ENCODE results near the gene P4HB. TPM values are rescaled to one million over a fixed set of nuclear protein-coding genes. Genes with fewer than 3 reads are reported as not detected.
A peak's percentile ranks its signal among the peaks of the same experiment; 100 is the strongest.

P4HB gene
- total and polyA plus RNA-seq, 12 donors = 244 to 801 (median 332) TPM

- WGBS, 2 donors = 94 to 96% methylated on average over 5 of the region's 5 CpGs
- ATAC-seq (peak in 1 of 8 donors; percentile 32), DNase-seq (no peak)
- Histone ChIP-seq H3K27me3 (no peaks in the 10 kb centered on the region), H3K4me1 (peaks cover 4 to 32% (median 6%) of the 10 kb centered on the region in 9 donors), H3K36me3 (peaks cover 0 to 100% (median 25%) of the 10 kb centered on the region in 9 donors), H3K27ac (no peak overlapping the region), H3K9me3 (no peaks in the 10 kb centered on the region), H3K4me3 (no peak overlapping the region)
- intact Hi-C loops (cut with DNase I) = loop anchor here in 1 of 10 donors (1.0 kb wide), 1 partner anchor 33 kb away; no protein-coding TSS in a partner anchor
- TF ChIP-seq, protein P1, sequence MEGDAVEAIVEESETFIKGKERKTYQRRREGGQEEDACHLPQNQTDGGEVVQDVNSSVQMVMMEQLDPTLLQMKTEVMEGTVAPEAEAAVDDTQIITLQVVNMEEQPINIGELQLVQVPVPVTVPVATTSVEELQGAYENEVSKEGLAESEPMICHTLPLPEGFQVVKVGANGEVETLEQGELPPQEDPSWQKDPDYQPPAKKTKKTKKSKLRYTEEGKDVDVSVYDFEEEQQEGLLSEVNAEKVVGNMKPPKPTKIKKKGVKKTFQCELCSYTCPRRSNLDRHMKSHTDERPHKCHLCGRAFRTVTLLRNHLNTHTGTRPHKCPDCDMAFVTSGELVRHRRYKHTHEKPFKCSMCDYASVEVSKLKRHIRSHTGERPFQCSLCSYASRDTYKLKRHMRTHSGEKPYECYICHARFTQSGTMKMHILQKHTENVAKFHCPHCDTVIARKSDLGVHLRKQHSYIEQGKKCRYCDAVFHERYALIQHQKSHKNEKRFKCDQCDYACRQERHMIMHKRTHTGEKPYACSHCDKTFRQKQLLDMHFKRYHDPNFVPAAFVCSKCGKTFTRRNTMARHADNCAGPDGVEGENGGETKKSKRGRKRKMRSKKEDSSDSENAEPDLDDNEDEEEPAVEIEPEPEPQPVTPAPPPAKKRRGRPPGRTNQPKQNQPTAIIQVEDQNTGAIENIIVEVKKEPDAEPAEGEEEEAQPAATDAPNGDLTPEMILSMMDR (IDR thresholded peaks at IDR 0.05) = no peak
These were observed 24.6 kb upstream of the P4HB start for GRCh38 chr17:81884968-81885367.

GRCh38 chr17:81884520-81884919 lies 24.2 kb upstream of the P4HB start:
- Histone ChIP-seq H3K27ac (no peak overlapping the region), H3K9me3 (no peaks in the 10 kb centered on the region), H3K4me3 (no peak overlapping the region), H3K36me3 (peaks cover 0 to 100% (median 23%) of the 10 kb centered on the region in 9 donors), H3K4me1 (peaks cover 0 to 27% (median 2%) of the 10 kb centered on the region in 9 donors), H3K27me3 (no peaks in the 10 kb centered on the region)
- TF ChIP-seq, protein P1 (IDR thresholded peaks at IDR 0.05) = no peak
- ATAC-seq = peak in 6 of 8 donors; percentile 21 to 50 (median 40)
- intact Hi-C loops (cut with DNase I) = no loop called here
- DNase-seq = peak in 1 of 2 donors; percentile 5
- 31 to 42% methylated on average over 10 to 11 of the region's 11 CpGs for WGBS, 2 donors

- no peak overlapping the region for H3K4me3 ChIP-seq
- no peaks in the 10 kb centered on the region for H3K9me3 ChIP-seq
- ATAC-seq = no peak
- WGBS, 2 donors = 87 to 91% methylated on average over 5 of the region's 5 CpGs
- no peak for DNase-seq
- H3K27me3 ChIP-seq = no peaks in the 10 kb centered on the region
- peaks cover 0 to 70% (median 10%) of the 10 kb centered on the region in 9 donors for H3K36me3 ChIP-seq
- TF ChIP-seq, protein P1 (IDR thresholded peaks at IDR 0.05) = no peak
- intact Hi-C loops (cut with DNase I) = loop anchor here in 1 of 10 donors (5.0 kb wide), 1 partner anchor 43 kb away; no protein-coding TSS in a partner anchor
- H3K4me1 ChIP-seq = no peaks in the 10 kb centered on the region
- no peak overlapping the region for H3K27ac ChIP-seq
These were observed 18.8 kb upstream of the P4HB start for GRCh38 chr17:81879121-81879520.

DNA sequence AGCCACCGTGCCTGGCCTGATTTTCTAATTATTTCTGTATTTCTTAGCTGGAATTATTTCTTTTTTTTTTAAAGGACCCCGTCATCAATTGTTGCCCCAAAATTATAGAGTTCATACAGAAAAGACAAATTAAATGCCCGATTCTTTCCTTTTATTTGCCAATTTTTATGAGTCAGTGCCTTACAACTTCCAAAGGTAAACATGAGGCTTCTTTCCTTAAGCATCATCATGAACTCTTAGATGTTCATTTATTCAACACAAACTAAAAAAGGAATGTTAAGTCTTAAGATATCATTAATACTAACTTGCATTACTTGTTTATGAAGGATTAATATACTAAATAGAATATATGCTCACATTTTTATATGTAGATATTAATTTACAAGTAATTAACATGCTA lies 18.0 kb upstream of the P4HB start:
- WGBS, 2 donors = 94 to 97% methylated on average over 3 of the region's 3 CpGs
- H3K9me3 ChIP-seq = no peaks in the 10 kb centered on the region
- intact Hi-C loops (cut with DNase I) = loop anchor here in 1 of 10 donors (5.0 kb wide), 1 partner anchor 44 kb away; no protein-coding TSS in a partner anchor
- no peak overlapping the region for H3K27ac ChIP-seq
- TF ChIP-seq, protein P1 (IDR thresholded peaks at IDR 0.05) = no peak
- no peak overlapping the region for H3K4me3 ChIP-seq
- ATAC-seq (no peak), DNase-seq (no peak)
- peaks cover 0 to 2% (median 0%) of the 10 kb centered on the region in 9 donors for H3K4me1 ChIP-seq
- peaks cover 0 to 62% (median 10%) of the 10 kb centered on the region in 9 donors for H3K36me3 ChIP-seq
- H3K27me3 ChIP-seq = no peaks in the 10 kb centered on the region

Data from heart right ventricle (tissue), 16 donors.